HepG2 (cell line): ENCODE results near the gene THOP1. TPM values are rescaled to one million over a fixed set of nuclear protein-coding genes. Genes with fewer than 3 reads are reported as not detected.

Experiments used
- ATAC-seq: fragments of 200-7000 bp; cut with Tn5 transposase; 3 replicates; pipeline ENCODE4 v1.9.1; 2020; ENCODE audit warnings: mild to moderate bottlenecking, moderate library complexity
- BruUV-seq: library from RNA; stranded (reverse); fragments of 400-500 nt; replicated peaks from 2 replicates; lab custom pipeline; 2021; lab: Mats Ljungman, UMichigan
- CTCF ChIA-PET: fragments of 300-600 bp; formaldehyde crosslinking; extraction: SDS; loops from one replicate; lab custom pipeline; 2021; ENCODE audit warnings: low total read pairs, inconsistent platforms, low intra/inter-chr PET ratio; lab: Yijun Ruan, JAX
- POLR2A ChIA-PET: fragments of 350-600 bp; sonication (Branson Sonifier 250); formaldehyde crosslinking; loops from one replicate; lab custom pipeline; 2020; ENCODE audit warnings: antibody characterized with exemption, inconsistent platforms; lab: Yijun Ruan, JAX
- DNase-seq: peaks from one replicate; pipeline ENCODE4 v3.0.0-alpha.2; 2015; ENCODE audit warnings: low spot score
- FAIRE-seq: peaks from 3 replicates; lab custom pipeline; 2011; peaks lifted over from hg19 to GRCh38; lab: Jason Lieb, UNC
- H2AFZ ChIP-seq: one replicate; pipeline ENCODE4 v1.6.1; 2011; ENCODE audit warnings: low read length, inconsistent platforms
- H3K27ac ChIP-seq: fragments of 300-600 bp; 3 replicates; pipeline ENCODE4 v1.8.0; 2011; ENCODE audit warnings: mixed run types, mild to moderate bottlenecking, mixed read lengths, low read length, inconsistent platforms; ENCODE audit not compliant: insufficient read depth; ENCODE audit errors: extremely low read length
- H3K27me3 ChIP-seq, 2 experiments: fragments of 200-600 bp in 1 of 2; 2 replicates in 1 of 2; 3 replicates in 1 of 2; pipeline versions ENCODE4 v1.6.0 to v1.8.0; 2011; ENCODE audit warnings: low read length in 2 of 2, mild to moderate bottlenecking in 2 of 2, moderate library complexity in 2 of 2, inconsistent platforms in 1 of 2; ENCODE audit not compliant: insufficient read depth in 2 of 2, control insufficient read depth in 1 of 2
- H3K36me3 ChIP-seq, 2 experiments: fragments of 200-600 bp in 1 of 2; replicated peaks in 1 of 2; 2 replicates in 1 of 2; 3 replicates in 1 of 2; pipeline versions ENCODE4 v1.5.1 to v1.8.0; 2011; ENCODE audit warnings: low read length in 2 of 2, inconsistent platforms in 1 of 2; ENCODE audit not compliant: insufficient read depth in 2 of 2, control insufficient read depth in 1 of 2
- H3K4me1 ChIP-seq: 2 replicates; pipeline ENCODE4 v1.5.1; 2012; ENCODE audit warnings: low read length, inconsistent platforms; ENCODE audit not compliant: insufficient read depth
- H3K4me2 ChIP-seq: 2 replicates; pipeline ENCODE4 v1.6.0; 2011; ENCODE audit warnings: low read depth, low read length, inconsistent platforms
- H3K4me3 ChIP-seq, 3 experiments: fragments of 200-600 bp in 1 of 3; sonication (generic), shearing (Covaris generic) in 1 of 3; replicated peaks in 1 of 3; 2 replicates each; pipeline ENCODE4 v1.5.1; 2011 to 2016; ENCODE audit warnings: low read length in 3 of 3, inconsistent platforms in 2 of 3, low read depth in 2 of 3, mild to moderate bottlenecking in 2 of 3, control low read depth in 1 of 3, mixed read lengths in 1 of 3; ENCODE audit not compliant: insufficient read depth in 1 of 3
- H3K79me2 ChIP-seq: one replicate; pipeline ENCODE4 v1.6.1; 2011; ENCODE audit warnings: low read length, inconsistent platforms; ENCODE audit not compliant: insufficient read depth
- H3K9ac ChIP-seq: 2 replicates; pipeline ENCODE4 v1.6.0; 2011; ENCODE audit warnings: mild to moderate bottlenecking, low read depth, low read length, inconsistent platforms; ENCODE audit not compliant: insufficient read depth
- H3K9me3 ChIP-seq: 2 replicates; pipeline ENCODE4 v1.5.1; 2012; ENCODE audit warnings: mild to moderate bottlenecking, low read length
- H4K20me1 ChIP-seq: 2 replicates; pipeline ENCODE4 v1.6.0; 2011; ENCODE audit warnings: inconsistent platforms, mild to moderate bottlenecking, low read length, moderate library complexity; ENCODE audit not compliant: insufficient read depth
- CREB1 ChIP-seq, 2 experiments: fragments of 450-650 bp in 1 of 2; IDR thresholded peaks; 2 replicates each; pipeline ENCODE4 v1.6.1; 2016 to 2017; ENCODE audit warnings: control low read depth in 1 of 2, mild to moderate bottlenecking in 1 of 2, missing compliant biosample characterization in 1 of 2, missing genetic modification characterization in 1 of 2
- DRAP1 ChIP-seq: IDR thresholded peaks from 2 replicates; pipeline ENCODE4 v1.6.1; 2016; ENCODE audit warnings: missing genetic modification reagents, missing compliant biosample characterization
- GPN1 ChIP-seq: sonication (generic); formaldehyde crosslinking; IDR thresholded peaks from 2 replicates; pipeline ENCODE4 v1.5.1; 2020; ENCODE audit warnings: missing genetic modification reagents, borderline replicate concordance
- HDAC1 ChIP-seq: sonication (generic); formaldehyde crosslinking; IDR thresholded peaks from 2 replicates; pipeline ENCODE4 v1.5.1; 2020; ENCODE audit warnings: mild to moderate bottlenecking, missing genetic modification reagents
- KLF9 ChIP-seq: IDR thresholded peaks from 2 replicates; pipeline ENCODE4 v1.6.1; 2016; ENCODE audit warnings: low read depth
- MTF2 ChIP-seq: sonication (generic); formaldehyde crosslinking; IDR thresholded peaks from 2 replicates; pipeline ENCODE4 v1.5.0; 2020; ENCODE audit warnings: missing genetic modification reagents, borderline replicate concordance
- POLR2A ChIP-seq, 2 experiments: IDR thresholded peaks; 2 replicates each; pipeline ENCODE4 v1.6.1; 2011; ENCODE audit warnings: low read depth in 2 of 2, low read length in 2 of 2, mild to moderate bottlenecking in 1 of 2, moderate library complexity in 1 of 2; ENCODE audit not compliant: insufficient read depth in 1 of 2
- RFXAP ChIP-seq: sonication (generic); formaldehyde crosslinking; IDR thresholded peaks from 2 replicates; pipeline ENCODE4 v1.4.0; 2020; ENCODE audit warnings: missing genetic modification reagents, borderline replicate concordance
- ZSCAN21 ChIP-seq: sonication (generic); formaldehyde crosslinking; IDR thresholded peaks from 2 replicates; pipeline ENCODE4 v1.8.0; 2022; ENCODE audit warnings: mild to moderate bottlenecking, missing genetic modification reagents, moderate library complexity, borderline replicate concordance
- WGBS: methylation state at CpG from one replicate; pipeline ENCODE4 v1.1.6; 2017; ENCODE audit warnings: low lambda C conversion rate; 5-methylcytosine and 5-hydroxymethylcytosine counted together
- in situ Hi-C: cut with HindIII; loops from 2 replicates; pipeline ENCODE4 v1.10.0; 2017; ENCODE audit warnings: low pct_unique_long_range_greater_than_20kb; ENCODE audit not compliant: extremely low pct_ligation_motif_present
- intact Hi-C: fragments of 100-400 bp; cut with micrococcal nuclease; formaldehyde crosslinking; loops from one replicate; pipeline ENCODE4 v1.10.0; 2022; ENCODE audit not compliant: unreplicated experiment
- polyA plus RNA-seq, 8 experiments: library from polyadenylated mRNA; depleted of rRNA in 3 of 8; stranded (reverse) in 7 of 8; unstranded in 1 of 8; fragments of >200 nt; fragmentation: Illumina TruSeq in 4 of 8; extraction: Trizol in 4 of 8; gene quantifications; 2 replicates each; pipeline versions ENCODE4 v1.2.1 to v1.2.3, GENCODE V29; 2011 to 2016; ENCODE audit warnings: low read depth in 4 of 8, missing spikeins in 1 of 8, mixed read lengths in 1 of 8; ENCODE audit not compliant: insufficient read depth in 1 of 8
- total RNA-seq, 5 experiments: library from RNA; depleted of rRNA; stranded (reverse); fragments of >200 nt; fragmentation: Illumina TruSeq; extraction: Trizol; gene quantifications; 2 replicates each; pipeline ENCODE4 v1.2.3, GENCODE V29; 2016; ENCODE audit warnings: low read depth in 1 of 5

The THOP1 gene
- total and polyA plus RNA-seq, 2 of the 13 experiments (the other 11 are each of a cell fraction or from before 2014, with no cell fraction given): 74.4 to 116 TPM

- peaks cover 30% of the 10 kb centered on the region for H3K4me1 ChIP-seq
- H3K4me3 ChIP-seq: no peak overlapping the region
- in situ Hi-C loops (no loop called here), intact Hi-C loops (no loop called here)
- H3K9me3 ChIP-seq: no peaks in the 10 kb centered on the region
- ChIA-PET POLR2A (no interaction called here), CTCF (no interaction called here)
- peaks cover 15% of the 10 kb centered on the region for H4K20me1 ChIP-seq
- no peak overlapping the region for H3K9ac ChIP-seq
- H3K27ac ChIP-seq: no peak overlapping the region
- no peak overlapping the region for H3K4me2 ChIP-seq
- no peak for ATAC-seq
- no peak overlapping the region for H2AFZ ChIP-seq
- BruUV-seq: no TSS peak
- TF ChIP-seq DRAP1: no peak
- TF ChIP-seq GPN1 (CRISPR knock-in tag): no peak
- TF ChIP-seq MTF2: no peak
- TF ChIP-seq CREB1 (IDR thresholded peaks at IDR 0.05): peak; percentile 52; the same call in 1 of the 2 replicates
- TF ChIP-seq CREB1 (CRISPR knock-in tag; IDR thresholded peaks at IDR 0.05): no peak
- peaks cover 20 to 62% of the 10 kb centered on the region in 2 experiments for H3K36me3 ChIP-seq
- FAIRE-seq: no peak
- H3K79me2 ChIP-seq: peaks cover 8% of the 10 kb centered on the region
- no peaks in the 10 kb centered on the region for H3K27me3 ChIP-seq
- no peak for DNase-seq
- 98% methylated on average over 12 of the region's 12 CpGs for WGBS
Measured at GRCh38 chr19:2793577-2793976, 8.3 kb downstream of the THOP1 start.

DNA sequence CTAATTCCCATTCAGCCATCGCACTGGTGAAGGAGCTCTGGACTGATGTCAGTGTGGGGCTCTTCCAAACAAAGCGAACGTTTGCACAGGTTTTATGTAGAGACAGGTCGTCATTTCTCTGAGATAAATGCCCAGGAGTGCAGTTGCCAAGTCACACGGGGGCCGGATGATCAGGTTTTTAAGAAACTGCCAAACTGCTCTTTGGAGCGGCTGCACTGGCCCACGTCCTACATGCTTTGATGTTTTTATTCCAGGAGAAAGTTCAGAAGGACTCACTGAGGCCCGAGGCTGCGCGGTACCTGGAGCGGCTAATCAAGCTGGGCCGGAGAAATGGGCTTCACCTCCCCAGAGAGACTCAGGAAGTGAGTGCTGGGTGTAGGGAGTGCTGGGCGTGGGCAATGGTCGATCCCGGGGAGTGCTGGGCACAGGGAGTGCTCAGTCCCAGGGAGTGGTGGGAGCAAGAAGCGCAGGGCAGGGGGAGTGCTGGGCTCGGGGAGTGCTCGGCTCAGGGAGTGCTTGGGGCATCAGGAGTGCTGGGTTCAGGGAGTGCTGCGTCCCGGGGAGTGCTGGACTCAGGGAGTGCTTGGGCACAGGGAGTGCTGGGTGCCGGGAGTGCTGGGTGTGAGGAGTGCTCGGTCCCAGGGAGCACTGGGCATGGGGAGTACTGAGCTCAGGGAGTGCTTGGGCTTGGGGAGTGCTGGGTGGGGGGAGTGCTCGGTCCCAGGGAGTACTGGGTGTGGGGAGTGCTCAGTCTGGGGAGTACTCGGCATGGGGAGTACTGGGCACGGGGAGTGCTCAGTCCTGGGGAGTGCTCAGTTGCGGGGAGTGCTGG, 10.7 kb downstream of the THOP1 start:
- TF ChIP-seq ZSCAN21 (CRISPR knock-in tag): peak; percentile 31; the same call in 1 of the 2 replicates
- TF ChIP-seq RFXAP (CRISPR knock-in tag): no peak
- TF ChIP-seq POLR2A (IDR thresholded peaks at IDR 0.05; ENCODE audit: insufficient read depth in 1 of 2, low read depth in 2 of 2, low read length in 2 of 2): 0 out of 4 replicates have a peak, but pooled peaks of 1 of the 2 experiments have one; percentile 11
- TF ChIP-seq HDAC1 (CRISPR knock-in tag): no peak
- TF ChIP-seq KLF9 (CRISPR knock-in tag): no peak
- in situ Hi-C loops (no loop called here), intact Hi-C loops (no loop called here)
- no peak overlapping the region for H2AFZ ChIP-seq
- ChIA-PET CTCF (no interaction called here), POLR2A (no interaction called here)
- H3K9ac ChIP-seq: no peak overlapping the region
- H3K4me1 ChIP-seq: peaks cover 6% of the 10 kb centered on the region
- no peak overlapping the region for H3K4me3 ChIP-seq
- WGBS: 95% methylated on average over 26 of the region's 27 CpGs
- no peaks in the 10 kb centered on the region for H3K9me3 ChIP-seq
- H3K36me3 ChIP-seq: peaks cover 23 to 76% of the 10 kb centered on the region in 2 experiments; a peak in 4 of 5 replicates
- H3K27me3 ChIP-seq: no peaks in the 10 kb centered on the region
- ATAC-seq: no peak
- H4K20me1 ChIP-seq: peaks cover 4% of the 10 kb centered on the region; the same call in 1 of the 2 replicates
- H3K27ac ChIP-seq: no peak overlapping the region
- DNase-seq: no peak
- no peak overlapping the region for H3K4me2 ChIP-seq
- BruUV-seq: no TSS peak
- no peak for FAIRE-seq
- H3K79me2 ChIP-seq: no peaks in the 10 kb centered on the region
